Suprapubic skin (tissue), 4 donors: ENCODE data around the gene FRYL. TPM values are rescaled to one million over a fixed set of nuclear protein-coding genes. Genes with fewer than 3 reads are reported as not detected.

ENCODE experiments used
- DNase-seq, 2 donors: peaks; one replicate each; pipeline ENCODE4 v3.0.0-alpha.2; 2019; ENCODE audit warnings: low spot score in 2 of 2
- H3K27ac ChIP-seq: fragments of 200-600 bp; sonication (generic); one replicate; pipeline ENCODE4 v1.5.1; 2019
- H3K27me3 ChIP-seq: fragments of 200-600 bp; sonication (generic); one replicate; pipeline ENCODE4 v1.5.1; 2019
- H3K36me3 ChIP-seq: fragments of 200-600 bp; sonication (generic); one replicate; pipeline ENCODE4 v1.5.1; 2019
- H3K4me1 ChIP-seq: fragments of 200-600 bp; sonication (generic); one replicate; pipeline ENCODE4 v1.5.1; 2019
- H3K4me3 ChIP-seq: fragments of 200-600 bp; sonication (generic); one replicate; pipeline ENCODE4 v1.5.1; 2019; ENCODE audit warnings: mild to moderate bottlenecking
- H3K9me3 ChIP-seq: fragments of 200-600 bp; sonication (generic); one replicate; pipeline ENCODE4 v1.5.1; 2019
- CTCF ChIP-seq, 2 donors: fragments of 200-600 bp in 1 of 2; fragments of 450-650 bp in 1 of 2; sonication (generic) in 1 of 2; IDR thresholded peaks; one replicate each; pipeline ENCODE4 v1.5.1; 2016 to 2019; ENCODE audit warnings: antibody characterized with exemption in 2 of 2, mild to moderate bottlenecking in 1 of 2, moderate library complexity in 1 of 2
- EP300 ChIP-seq: sonication (generic); formaldehyde crosslinking; IDR thresholded peaks from one replicate; pipeline ENCODE4 v1.6.1; 2017; ENCODE audit warnings: antibody characterized with exemption
- POLR2A ChIP-seq, 2 donors: fragments of 450-650 bp; IDR thresholded peaks; one replicate each; pipeline ENCODE4 v1.6.1; 2017; ENCODE audit warnings: antibody characterized with exemption in 2 of 2, mild to moderate bottlenecking in 2 of 2, moderate library complexity in 2 of 2
- POLR2AphosphoS5 ChIP-seq, 3 donors: sonication (generic); formaldehyde crosslinking; IDR thresholded peaks; one replicate each; pipeline ENCODE4 v1.6.1; 2017; ENCODE audit warnings: antibody characterized with exemption in 3 of 3
- WGBS: methylation state at CpG from one replicate; pipeline ENCODE4 v1.1.5; 2018; 5-methylcytosine and 5-hydroxymethylcytosine counted together
- total RNA-seq, 4 donors: library from RNA; depleted of rRNA; stranded (reverse); fragments of >200 nt; gene quantifications; one replicate each; pipeline ENCODE4 v1.1.0, GENCODE V29; 2016

Gene FRYL
- total RNA-seq, 4 donors from 2014 or later = 48.4 to 168 (median 73.5) TPM

GRCh38 chr4:48653217-48654014 is 126.7 kb downstream of the FRYL start:
- no peak overlapping the region for H3K4me3 ChIP-seq
- peaks cover 37% of the 10 kb centered on the region for H3K4me1 ChIP-seq
- H3K36me3 ChIP-seq = no peaks in the 10 kb centered on the region
- 36% methylated on average over 8 of the region's 8 CpGs for WGBS
- no peaks in the 10 kb centered on the region for H3K9me3 ChIP-seq
- no peaks in the 10 kb centered on the region for H3K27me3 ChIP-seq
- DNase-seq = no peak
- no peak overlapping the region for H3K27ac ChIP-seq
- no peak for TF ChIP-seq EP300
- no peak for TF ChIP-seq POLR2A (IDR thresholded peaks at IDR 0.05)
- no peak for TF ChIP-seq CTCF (IDR thresholded peaks at IDR 0.05)
- TF ChIP-seq POLR2AphosphoS5 (IDR thresholded peaks at IDR 0.05) = no peak

- peaks cover 37% of the 10 kb centered on the region for H3K4me1 ChIP-seq
- H3K4me3 ChIP-seq = no peak overlapping the region
- H3K9me3 ChIP-seq = no peaks in the 10 kb centered on the region
- no peaks in the 10 kb centered on the region for H3K27me3 ChIP-seq
- H3K36me3 ChIP-seq = no peaks in the 10 kb centered on the region
- DNase-seq = no peak
- H3K27ac ChIP-seq = no peak overlapping the region
- WGBS = 28% methylated on average over 1 of the region's 1 CpG
- TF ChIP-seq CTCF (IDR thresholded peaks at IDR 0.05) = no peak
- TF ChIP-seq POLR2AphosphoS5 (IDR thresholded peaks at IDR 0.05) = no peak
- no peak for TF ChIP-seq EP300
- no peak for TF ChIP-seq POLR2A (IDR thresholded peaks at IDR 0.05)
Observed at GRCh38 chr4:48651914-48652313, 128.2 kb downstream of the FRYL start.

GRCh38 chr4:48649505-48649904 is 130.6 kb downstream of the FRYL start:
- H3K9me3 ChIP-seq = no peaks in the 10 kb centered on the region
- no peaks in the 10 kb centered on the region for H3K27me3 ChIP-seq
- H3K36me3 ChIP-seq = no peaks in the 10 kb centered on the region
- no peak for TF ChIP-seq POLR2A (IDR thresholded peaks at IDR 0.05)
- no peak for TF ChIP-seq POLR2AphosphoS5 (IDR thresholded peaks at IDR 0.05)
- no peak for TF ChIP-seq EP300
- TF ChIP-seq CTCF (IDR thresholded peaks at IDR 0.05) = no peak
- DNase-seq = no peak
- no peak overlapping the region for H3K27ac ChIP-seq
- H3K4me1 ChIP-seq = peaks cover 34% of the 10 kb centered on the region
- no peak overlapping the region for H3K4me3 ChIP-seq
- 61% methylated on average over 3 of the region's 3 CpGs for WGBS

GRCh38 chr4:48645225-48645794 is 134.8 kb downstream of the FRYL start:
- TF ChIP-seq EP300 (no peak), POLR2AphosphoS5 (IDR thresholded peaks at IDR 0.05) (no peak), POLR2A (IDR thresholded peaks at IDR 0.05) (no peak), CTCF (IDR thresholded peaks at IDR 0.05) (no peak)
- Histone ChIP-seq H3K4me1 (peaks cover 30% of the 10 kb centered on the region), H3K27me3 (no peaks in the 10 kb centered on the region), H3K9me3 (no peaks in the 10 kb centered on the region), H3K27ac (no peak overlapping the region), H3K4me3 (no peak overlapping the region), H3K36me3 (no peaks in the 10 kb centered on the region)
- DNase-seq = no peak
- 64% methylated on average over 3 of the region's 3 CpGs for WGBS
